ENCODE measurements around the gene RNF213. TPM values are rescaled to one million over a fixed set of nuclear protein-coding genes. Genes with fewer than 3 reads are reported as not detected.
A peak's percentile ranks its signal among the peaks of the same experiment; 100 is the strongest.

Gene RNF213
- 61.4 and 70.5 TPM in 2 replicates for total RNA-seq (2022)
- Bru-seq, nascent RNA, result percentile 61 among the genes with signal in this experiment
- percentile 68 among the genes with signal in this experiment for BruChase-seq, experiment 1, labeled RNA remaining after a 2-hour chase
- BruChase-seq, experiment 2, labeled RNA remaining after a 6-hour chase, result percentile 82 among the genes with signal in this experiment
- long read RNA-seq, full-length matches to known transcripts, result 5 of 14 reads
- long read RNA-seq, partial matches to known transcripts, result 6 of 14 reads
- long read RNA-seq, other reads (novel, unspliced or antisense), result 3 of 14 reads

- DNase-seq, result peak in 1 of 2 experiments; percentile 66
- H3K9me3 Mint-ChIP-seq (ENCODE audit: unreplicated experiment), result no peaks in the 10 kb centered on the region
- intact Hi-C loops (cut with micrococcal nuclease; ENCODE audit: unreplicated experiment), result no loop called here
- 0 out of 2 replicates have a peak, but pooled peaks cover 1% of the 10 kb centered on the region for H3K36me3 ChIP-seq (ENCODE audit: control insufficient read depth, insufficient read depth, low read length)
- H3K4me1 ChIP-seq, result peaks cover 30% of the 10 kb centered on the region
- no peaks in the 10 kb centered on the region for H3K27me3 Mint-ChIP-seq (ENCODE audit: insufficient read depth, unreplicated experiment)
- peak within 1 kb of the TSS; percentile 96 for H3K4me3 Mint-ChIP-seq (ENCODE audit: unreplicated experiment)
- ChIA-PET POLR2A (interaction anchor here (0.6 kb wide), 1 partner anchor 41 kb away, joined by 3 read pairs; the partner anchor contains the start of genes SGSH and SLC26A11), CTCF (no interaction called here)
- H3K4me3 ChIP-seq (ENCODE audit: low read depth, low read length), result peak within 1 kb of the TSS; percentile 88
- TF ChIP-seq, protein P1, sequence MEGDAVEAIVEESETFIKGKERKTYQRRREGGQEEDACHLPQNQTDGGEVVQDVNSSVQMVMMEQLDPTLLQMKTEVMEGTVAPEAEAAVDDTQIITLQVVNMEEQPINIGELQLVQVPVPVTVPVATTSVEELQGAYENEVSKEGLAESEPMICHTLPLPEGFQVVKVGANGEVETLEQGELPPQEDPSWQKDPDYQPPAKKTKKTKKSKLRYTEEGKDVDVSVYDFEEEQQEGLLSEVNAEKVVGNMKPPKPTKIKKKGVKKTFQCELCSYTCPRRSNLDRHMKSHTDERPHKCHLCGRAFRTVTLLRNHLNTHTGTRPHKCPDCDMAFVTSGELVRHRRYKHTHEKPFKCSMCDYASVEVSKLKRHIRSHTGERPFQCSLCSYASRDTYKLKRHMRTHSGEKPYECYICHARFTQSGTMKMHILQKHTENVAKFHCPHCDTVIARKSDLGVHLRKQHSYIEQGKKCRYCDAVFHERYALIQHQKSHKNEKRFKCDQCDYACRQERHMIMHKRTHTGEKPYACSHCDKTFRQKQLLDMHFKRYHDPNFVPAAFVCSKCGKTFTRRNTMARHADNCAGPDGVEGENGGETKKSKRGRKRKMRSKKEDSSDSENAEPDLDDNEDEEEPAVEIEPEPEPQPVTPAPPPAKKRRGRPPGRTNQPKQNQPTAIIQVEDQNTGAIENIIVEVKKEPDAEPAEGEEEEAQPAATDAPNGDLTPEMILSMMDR (IDR thresholded peaks at IDR 0.05; ENCODE audit: insufficient read depth in 1 of 2, low read depth in 1 of 2, low read length in 1 of 2, severe bottlenecking in 1 of 2, unreplicated experiment in 1 of 2), result no peak
- no peaks in the 10 kb centered on the region for H3K9me3 ChIP-seq
- H3K4me1 Mint-ChIP-seq (ENCODE audit: low read depth, unreplicated experiment), result peaks cover 25% of the 10 kb centered on the region
- H3K27me3 ChIP-seq (replicated peaks; ENCODE audit: control insufficient read depth, insufficient read depth, low read length), result no peaks in the 10 kb centered on the region
- no TSS peak for BruUV-seq (replicated peaks)
- H3K27ac Mint-ChIP-seq (ENCODE audit: unreplicated experiment), result peak within 1 kb of the TSS; percentile 94
- H3K36me3 Mint-ChIP-seq (ENCODE audit: insufficient read depth, unreplicated experiment), result peaks cover 20% of the 10 kb centered on the region
These were observed at the start of gene RNF213 for GRCh38 chr17:80260791-80261158. RNF213 (plus strand) TSS chr17:80260852; CDS start chr17:80263682, 2,830 bp downstream.

GRCh38 chr17:80212109-80212508, 48.5 kb upstream of the RNF213 start:
- intact Hi-C loops (cut with micrococcal nuclease; ENCODE audit: unreplicated experiment), result no loop called here
- Mint-ChIP-seq H3K27ac (ENCODE audit: unreplicated experiment) (no peak overlapping the region), H3K36me3 (ENCODE audit: insufficient read depth, unreplicated experiment) (peaks cover 32% of the 10 kb centered on the region), H3K9me3 (ENCODE audit: unreplicated experiment) (no peaks in the 10 kb centered on the region), H3K27me3 (ENCODE audit: insufficient read depth, unreplicated experiment) (no peaks in the 10 kb centered on the region), H3K4me3 (ENCODE audit: unreplicated experiment) (no peak overlapping the region), H3K4me1 (ENCODE audit: low read depth, unreplicated experiment) (no peaks in the 10 kb centered on the region)
- Histone ChIP-seq H3K36me3 (ENCODE audit: control insufficient read depth, insufficient read depth, low read length) (peaks cover 2% of the 10 kb centered on the region; the same call in 1 of the 2 replicates), H3K4me3 (ENCODE audit: low read depth, low read length) (no peak overlapping the region), H3K9me3 (no peaks in the 10 kb centered on the region), H3K27me3 (replicated peaks; ENCODE audit: control insufficient read depth, insufficient read depth, low read length) (no peaks in the 10 kb centered on the region), H3K4me1 (no peaks in the 10 kb centered on the region)
- TF ChIP-seq, protein P1 (IDR thresholded peaks at IDR 0.05; ENCODE audit: insufficient read depth in 1 of 2, low read depth in 1 of 2, low read length in 1 of 2, severe bottlenecking in 1 of 2, unreplicated experiment in 1 of 2), result no peak
- DNase-seq, result no peak
- ChIA-PET CTCF (no interaction called here), POLR2A (no interaction called here)
- BruUV-seq (replicated peaks), result no TSS peak

DNA sequence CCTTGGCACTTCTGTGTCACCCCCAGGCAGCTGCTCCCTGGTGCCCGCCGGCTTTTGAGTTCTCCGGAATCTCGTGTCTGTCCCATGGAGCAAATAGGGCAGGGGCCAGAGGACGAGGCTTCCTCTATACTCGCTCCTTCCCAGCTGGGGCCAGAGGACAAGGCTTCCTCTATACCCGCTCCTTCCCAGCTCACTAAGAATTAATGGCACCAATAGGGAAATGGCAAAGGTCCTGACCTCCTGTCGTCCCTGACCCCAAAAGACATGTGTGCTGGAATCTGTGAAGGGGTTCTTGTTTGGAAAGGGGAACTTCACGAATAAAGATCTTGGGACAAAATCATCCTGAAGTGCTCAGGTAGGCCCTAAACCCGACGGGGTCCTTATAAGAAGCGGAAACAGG, 48.1 kb upstream of the RNF213 start:
- Histone ChIP-seq H3K4me3 (ENCODE audit: low read depth, low read length) (no peak overlapping the region), H3K27me3 (replicated peaks; ENCODE audit: control insufficient read depth, insufficient read depth, low read length) (no peaks in the 10 kb centered on the region), H3K4me1 (no peaks in the 10 kb centered on the region), H3K36me3 (ENCODE audit: control insufficient read depth, insufficient read depth, low read length) (peaks cover 2% of the 10 kb centered on the region; the same call in 1 of the 2 replicates), H3K9me3 (no peaks in the 10 kb centered on the region)
- H3K27me3 Mint-ChIP-seq (ENCODE audit: insufficient read depth, unreplicated experiment), result no peaks in the 10 kb centered on the region
- no peak overlapping the region for H3K27ac Mint-ChIP-seq (ENCODE audit: unreplicated experiment)
- no peaks in the 10 kb centered on the region for H3K9me3 Mint-ChIP-seq (ENCODE audit: unreplicated experiment)
- peaks cover 32% of the 10 kb centered on the region for H3K36me3 Mint-ChIP-seq (ENCODE audit: insufficient read depth, unreplicated experiment)
- intact Hi-C loops (cut with micrococcal nuclease; ENCODE audit: unreplicated experiment), result no loop called here
- CTCF ChIA-PET, result no interaction called here
- DNase-seq, result no peak
- H3K4me3 Mint-ChIP-seq (ENCODE audit: unreplicated experiment), result no peak overlapping the region
- POLR2A ChIA-PET, result no interaction called here
- H3K4me1 Mint-ChIP-seq (ENCODE audit: low read depth, unreplicated experiment), result no peaks in the 10 kb centered on the region
- TF ChIP-seq, protein P1 (IDR thresholded peaks at IDR 0.05; ENCODE audit: insufficient read depth in 1 of 2, low read depth in 1 of 2, low read length in 1 of 2, severe bottlenecking in 1 of 2, unreplicated experiment in 1 of 2), result no peak
- no TSS peak for BruUV-seq (replicated peaks)

Measured in Caco-2 (cell line).